GM06990 (cell line): ENCODE data around the gene CSMD2.

Experiments
- DNase-seq: peaks from one replicate; pipeline ENCODE4 v3.0.0-alpha.2; 2011; ENCODE audit not compliant: insufficient read length; ENCODE audit errors: extremely low read depth
- H3K27me3 ChIP-seq: replicated peaks from 2 replicates; pipeline ENCODE4 v1.6.0; 2011; ENCODE audit warnings: low read length; ENCODE audit not compliant: control insufficient read depth, insufficient read depth
- H3K36me3 ChIP-seq: 2 replicates; pipeline ENCODE4 v1.5.1; 2011; ENCODE audit warnings: low read length; ENCODE audit not compliant: control insufficient read depth, insufficient read depth
- H3K4me3 ChIP-seq: replicated peaks from 2 replicates; pipeline ENCODE4 v1.5.1; 2011; ENCODE audit warnings: low read depth, mild to moderate bottlenecking, control low read depth, low read length
- TF ChIP-seq, protein P1 (sequence below): IDR thresholded peaks from 2 replicates; pipeline ENCODE4 v1.5.1; 2011; ENCODE audit warnings: low read length, control low read depth, mild to moderate bottlenecking, inconsistent platforms; ENCODE audit not compliant: insufficient read depth, poor library complexity, severe bottlenecking

The CSMD2 gene

DNA sequence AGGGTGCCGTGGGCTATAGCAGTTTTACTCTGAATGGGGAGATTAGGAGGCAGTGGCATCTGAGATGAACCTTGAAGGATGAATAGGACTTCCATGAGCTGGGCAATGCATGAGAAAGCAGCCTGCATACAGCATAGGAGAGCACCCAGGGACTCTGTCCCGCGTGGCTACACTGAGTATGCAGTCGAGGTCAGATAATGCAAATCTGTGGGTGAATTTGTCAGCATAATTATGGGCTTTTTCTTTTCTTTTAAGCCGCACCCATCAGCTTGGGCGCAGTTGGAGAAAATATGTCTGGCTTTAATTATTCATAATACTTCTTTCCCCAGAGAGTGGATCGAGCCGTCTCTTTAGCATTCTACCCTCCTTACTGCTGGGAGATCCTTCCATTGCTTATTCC is 504.1 kb downstream of the CSMD2 start:
- Histone ChIP-seq H3K4me3 (no peak overlapping the region), H3K36me3 (no peaks in the 10 kb centered on the region), H3K27me3 (peaks cover 1% of the 10 kb centered on the region)
- no peak for DNase-seq
- TF ChIP-seq, protein P1, sequence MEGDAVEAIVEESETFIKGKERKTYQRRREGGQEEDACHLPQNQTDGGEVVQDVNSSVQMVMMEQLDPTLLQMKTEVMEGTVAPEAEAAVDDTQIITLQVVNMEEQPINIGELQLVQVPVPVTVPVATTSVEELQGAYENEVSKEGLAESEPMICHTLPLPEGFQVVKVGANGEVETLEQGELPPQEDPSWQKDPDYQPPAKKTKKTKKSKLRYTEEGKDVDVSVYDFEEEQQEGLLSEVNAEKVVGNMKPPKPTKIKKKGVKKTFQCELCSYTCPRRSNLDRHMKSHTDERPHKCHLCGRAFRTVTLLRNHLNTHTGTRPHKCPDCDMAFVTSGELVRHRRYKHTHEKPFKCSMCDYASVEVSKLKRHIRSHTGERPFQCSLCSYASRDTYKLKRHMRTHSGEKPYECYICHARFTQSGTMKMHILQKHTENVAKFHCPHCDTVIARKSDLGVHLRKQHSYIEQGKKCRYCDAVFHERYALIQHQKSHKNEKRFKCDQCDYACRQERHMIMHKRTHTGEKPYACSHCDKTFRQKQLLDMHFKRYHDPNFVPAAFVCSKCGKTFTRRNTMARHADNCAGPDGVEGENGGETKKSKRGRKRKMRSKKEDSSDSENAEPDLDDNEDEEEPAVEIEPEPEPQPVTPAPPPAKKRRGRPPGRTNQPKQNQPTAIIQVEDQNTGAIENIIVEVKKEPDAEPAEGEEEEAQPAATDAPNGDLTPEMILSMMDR: no peak

GRCh38 chr1:33660244-33660643 is 504.8 kb downstream of the CSMD2 start:
- TF ChIP-seq, protein P1: no peak
- no peak overlapping the region for H3K4me3 ChIP-seq
- DNase-seq: no peak
- peaks cover 1% of the 10 kb centered on the region for H3K27me3 ChIP-seq
- no peaks in the 10 kb centered on the region for H3K36me3 ChIP-seq

GRCh38 chr1:33659641-33660040 is 505.4 kb downstream of the CSMD2 start:
- H3K36me3 ChIP-seq: no peaks in the 10 kb centered on the region
- H3K27me3 ChIP-seq: peaks cover 1% of the 10 kb centered on the region
- TF ChIP-seq, protein P1: no peak
- no peak for DNase-seq
- H3K4me3 ChIP-seq: no peak overlapping the region

GRCh38 chr1:33657833-33658232 is 507.2 kb downstream of the CSMD2 start:
- DNase-seq: no peak
- Histone ChIP-seq H3K36me3 (no peaks in the 10 kb centered on the region), H3K27me3 (peaks cover 3% of the 10 kb centered on the region), H3K4me3 (no peak overlapping the region)
- TF ChIP-seq, protein P1: no peak

DNA sequence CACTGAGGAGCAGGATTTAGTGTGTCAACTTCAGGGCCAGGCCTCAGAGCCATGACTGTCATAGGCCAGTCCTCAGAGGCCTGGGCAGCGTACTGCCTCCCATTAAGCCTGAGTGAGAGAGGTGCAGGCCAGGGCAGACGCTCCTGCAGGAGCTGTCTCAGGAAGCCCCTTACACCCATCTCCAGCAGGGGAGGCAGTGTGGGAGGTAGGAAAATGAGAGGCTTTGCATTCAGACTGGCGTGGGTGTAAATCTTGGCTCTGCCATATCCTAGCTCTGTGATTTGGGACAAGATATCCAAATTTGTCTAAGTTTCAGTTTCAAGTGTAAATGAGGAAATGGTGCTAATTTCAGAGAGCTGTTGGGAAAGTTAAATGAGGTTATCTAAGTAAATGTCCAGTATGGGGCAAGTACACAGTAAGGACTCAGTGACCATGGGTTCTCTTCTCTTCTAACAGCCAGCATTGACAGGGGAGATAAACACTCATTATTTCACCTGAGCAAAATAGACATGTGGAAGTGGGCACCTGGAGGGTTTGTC is 508.5 kb downstream of the CSMD2 start:
- no peak overlapping the region for H3K4me3 ChIP-seq
- TF ChIP-seq, protein P1: no peak
- no peaks in the 10 kb centered on the region for H3K36me3 ChIP-seq
- peaks cover 3% of the 10 kb centered on the region for H3K27me3 ChIP-seq
- no peak for DNase-seq

DNA sequence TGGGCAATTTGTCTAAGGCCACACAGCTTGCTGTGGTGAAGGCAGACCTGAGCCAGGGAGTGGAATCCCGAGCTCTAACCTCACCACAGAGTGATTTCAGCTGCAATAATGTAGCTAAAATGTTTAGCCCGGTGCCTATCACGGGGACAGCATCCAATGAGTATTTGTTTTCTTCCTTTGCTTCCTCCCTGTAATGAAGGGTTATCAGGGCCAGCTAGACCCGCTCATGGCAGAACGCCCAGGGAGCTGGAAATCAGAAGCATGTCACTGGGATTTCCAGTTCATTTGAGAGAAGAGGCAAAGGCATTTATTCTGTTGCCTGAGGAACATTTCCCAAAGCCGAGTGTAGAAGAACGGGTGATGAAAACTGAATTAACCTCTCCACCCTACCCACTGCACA is 509.5 kb downstream of the CSMD2 start:
- no peak for DNase-seq
- TF ChIP-seq, protein P1: no peak
- Histone ChIP-seq H3K36me3 (no peaks in the 10 kb centered on the region), H3K4me3 (no peak overlapping the region), H3K27me3 (peaks cover 3% of the 10 kb centered on the region)
